Peyer's patch (tissue), 4 donors: Measurements from ENCODE around the gene ATP11A.

Source experiments
- POLR2A ChIP-seq, 2 donors: fragments of 450-650 bp; IDR thresholded peaks; one replicate each; pipeline ENCODE4 v1.5.1; 2017; ENCODE audit warnings: antibody characterized with exemption in 2 of 2, mild to moderate bottlenecking in 2 of 2, moderate library complexity in 2 of 2
- TF ChIP-seq, protein P1 (sequence below), 6 experiments: fragments of 450-650 bp in 4 of 6; fragments of 200-600 bp in 2 of 6; sonication (generic) in 1 of 6; IDR thresholded peaks; one replicate each; pipeline ENCODE4 v1.5.1; 2017 to 2019; ENCODE audit warnings: antibody characterized with exemption in 6 of 6, mild to moderate bottlenecking in 3 of 6, moderate library complexity in 1 of 6

DNA sequence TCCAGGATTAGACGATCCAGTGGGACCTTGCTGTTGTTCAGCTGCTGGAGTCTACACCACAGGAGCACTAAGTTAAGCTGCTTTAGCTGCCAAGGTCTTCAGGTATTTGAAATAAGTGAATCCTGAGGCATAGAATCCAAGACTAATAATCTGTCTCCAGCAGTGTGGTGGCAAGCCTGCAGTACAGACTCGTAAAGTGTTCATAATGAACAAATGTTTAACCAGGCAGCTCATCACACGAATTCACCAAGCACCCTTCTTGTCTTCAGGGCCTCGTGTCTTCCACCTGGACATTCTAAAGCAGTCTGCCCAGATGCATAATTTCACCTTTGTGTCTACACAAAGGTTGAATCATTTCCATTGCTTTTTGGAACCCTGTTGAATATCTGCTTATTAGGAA is 5.3 kb downstream of the ATP11A start:
- TF ChIP-seq, protein P1, sequence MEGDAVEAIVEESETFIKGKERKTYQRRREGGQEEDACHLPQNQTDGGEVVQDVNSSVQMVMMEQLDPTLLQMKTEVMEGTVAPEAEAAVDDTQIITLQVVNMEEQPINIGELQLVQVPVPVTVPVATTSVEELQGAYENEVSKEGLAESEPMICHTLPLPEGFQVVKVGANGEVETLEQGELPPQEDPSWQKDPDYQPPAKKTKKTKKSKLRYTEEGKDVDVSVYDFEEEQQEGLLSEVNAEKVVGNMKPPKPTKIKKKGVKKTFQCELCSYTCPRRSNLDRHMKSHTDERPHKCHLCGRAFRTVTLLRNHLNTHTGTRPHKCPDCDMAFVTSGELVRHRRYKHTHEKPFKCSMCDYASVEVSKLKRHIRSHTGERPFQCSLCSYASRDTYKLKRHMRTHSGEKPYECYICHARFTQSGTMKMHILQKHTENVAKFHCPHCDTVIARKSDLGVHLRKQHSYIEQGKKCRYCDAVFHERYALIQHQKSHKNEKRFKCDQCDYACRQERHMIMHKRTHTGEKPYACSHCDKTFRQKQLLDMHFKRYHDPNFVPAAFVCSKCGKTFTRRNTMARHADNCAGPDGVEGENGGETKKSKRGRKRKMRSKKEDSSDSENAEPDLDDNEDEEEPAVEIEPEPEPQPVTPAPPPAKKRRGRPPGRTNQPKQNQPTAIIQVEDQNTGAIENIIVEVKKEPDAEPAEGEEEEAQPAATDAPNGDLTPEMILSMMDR (IDR thresholded peaks at IDR 0.05) = no peak
- no peak for TF ChIP-seq POLR2A (IDR thresholded peaks at IDR 0.05)
